AG20443 (cell line): ENCODE results near the gene VGLL4.
"Not testable (repeated sequence)": the region's sequence is repeated elsewhere in the genome, so short reads cannot be mapped to it uniquely, and the experiment has no call there.

Experiments used
- DNase-seq: peaks from one replicate; pipeline ENCODE4 v3.0.0; 2012; ENCODE audit warnings: low spot score, mixed read lengths

The VGLL4 gene, protein sequence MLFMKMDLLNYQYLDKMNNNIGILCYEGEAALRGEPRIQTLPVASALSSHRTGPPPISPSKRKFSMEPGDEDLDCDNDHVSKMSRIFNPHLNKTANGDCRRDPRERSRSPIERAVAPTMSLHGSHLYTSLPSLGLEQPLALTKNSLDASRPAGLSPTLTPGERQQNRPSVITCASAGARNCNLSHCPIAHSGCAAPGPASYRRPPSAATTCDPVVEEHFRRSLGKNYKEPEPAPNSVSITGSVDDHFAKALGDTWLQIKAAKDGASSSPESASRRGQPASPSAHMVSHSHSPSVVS

DNA sequence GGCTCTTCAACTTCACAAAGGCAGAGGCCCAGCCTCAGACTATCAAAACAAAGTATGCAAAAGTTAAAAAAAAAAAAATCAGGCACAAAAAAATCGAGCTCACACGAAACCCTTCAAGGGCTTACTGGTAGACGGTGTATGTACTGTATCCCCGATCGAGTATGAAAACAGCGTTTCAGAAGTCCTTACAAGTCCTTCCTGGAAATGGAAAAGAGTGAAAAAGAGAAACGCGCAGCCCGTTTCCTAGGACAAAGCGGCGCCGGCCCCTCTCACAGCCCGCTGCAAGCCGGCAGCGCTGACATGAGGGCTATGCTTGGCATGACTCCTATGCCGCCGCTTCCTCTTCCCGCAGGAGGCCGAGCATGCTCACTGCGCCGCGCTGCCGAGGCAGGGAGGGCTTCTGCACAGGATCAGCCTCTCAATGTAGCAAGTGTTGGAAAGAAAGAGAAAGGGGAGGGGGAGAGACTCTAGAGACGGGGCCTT is at the start of gene VGLL4:
TSS of gene VGLL4 (minus strand) at position 311 of the 483 bp plus-strand sequence. CDS start 397 bp downstream, outside the sequence.
- DNase-seq, result peak; percentile 91

DNA sequence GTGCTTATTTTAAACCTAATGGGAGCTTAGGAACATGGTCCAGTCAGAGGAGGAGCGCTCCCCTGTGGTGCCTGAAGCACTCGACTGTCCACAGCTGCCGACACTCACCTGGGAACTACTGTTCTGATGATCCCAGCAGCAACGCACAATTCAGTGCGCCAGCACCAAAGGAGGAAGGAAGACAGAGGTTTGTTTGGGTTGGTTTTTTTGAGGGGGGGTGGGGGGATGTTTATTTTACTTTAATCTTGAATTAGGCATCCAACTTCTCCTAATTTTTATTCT is 48.8 kb upstream of the VGLL4 start:
- DNase-seq, result no peak

DNA sequence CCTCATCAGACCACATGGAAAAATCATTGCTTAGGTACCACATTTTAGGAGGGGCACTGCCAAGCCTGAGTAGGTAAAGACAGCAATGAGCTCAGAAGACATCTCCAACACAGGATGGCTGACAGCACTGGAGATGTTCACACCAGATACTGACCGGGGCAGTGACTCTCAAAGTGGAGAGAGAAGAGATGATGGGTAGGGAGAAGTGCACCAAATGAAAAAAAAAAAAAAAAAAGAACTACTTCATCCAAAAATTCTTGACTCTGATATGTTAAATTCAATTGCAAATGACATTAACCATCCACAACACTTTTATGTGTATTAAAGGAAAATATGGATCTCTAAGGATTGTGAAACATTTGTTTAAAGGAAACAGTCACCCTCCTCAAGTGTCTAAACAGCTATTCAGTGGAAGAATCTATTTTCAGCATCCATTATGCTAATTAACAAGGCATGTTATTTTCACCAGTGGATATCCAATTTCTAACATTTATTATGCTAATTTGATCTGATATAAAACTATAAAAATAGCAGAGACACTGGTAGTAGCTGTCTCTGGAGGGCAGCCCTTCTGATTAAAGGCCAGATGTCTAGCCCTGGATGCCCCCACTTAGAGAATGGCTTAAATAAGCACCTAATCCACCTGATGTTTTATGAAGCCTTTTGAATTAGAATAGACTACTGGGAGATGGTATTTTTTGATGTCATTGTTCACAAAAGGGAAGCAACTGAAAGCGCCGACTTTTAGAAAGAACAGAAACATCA is 48.2 kb upstream of the VGLL4 start:
- no peak for DNase-seq

DNA sequence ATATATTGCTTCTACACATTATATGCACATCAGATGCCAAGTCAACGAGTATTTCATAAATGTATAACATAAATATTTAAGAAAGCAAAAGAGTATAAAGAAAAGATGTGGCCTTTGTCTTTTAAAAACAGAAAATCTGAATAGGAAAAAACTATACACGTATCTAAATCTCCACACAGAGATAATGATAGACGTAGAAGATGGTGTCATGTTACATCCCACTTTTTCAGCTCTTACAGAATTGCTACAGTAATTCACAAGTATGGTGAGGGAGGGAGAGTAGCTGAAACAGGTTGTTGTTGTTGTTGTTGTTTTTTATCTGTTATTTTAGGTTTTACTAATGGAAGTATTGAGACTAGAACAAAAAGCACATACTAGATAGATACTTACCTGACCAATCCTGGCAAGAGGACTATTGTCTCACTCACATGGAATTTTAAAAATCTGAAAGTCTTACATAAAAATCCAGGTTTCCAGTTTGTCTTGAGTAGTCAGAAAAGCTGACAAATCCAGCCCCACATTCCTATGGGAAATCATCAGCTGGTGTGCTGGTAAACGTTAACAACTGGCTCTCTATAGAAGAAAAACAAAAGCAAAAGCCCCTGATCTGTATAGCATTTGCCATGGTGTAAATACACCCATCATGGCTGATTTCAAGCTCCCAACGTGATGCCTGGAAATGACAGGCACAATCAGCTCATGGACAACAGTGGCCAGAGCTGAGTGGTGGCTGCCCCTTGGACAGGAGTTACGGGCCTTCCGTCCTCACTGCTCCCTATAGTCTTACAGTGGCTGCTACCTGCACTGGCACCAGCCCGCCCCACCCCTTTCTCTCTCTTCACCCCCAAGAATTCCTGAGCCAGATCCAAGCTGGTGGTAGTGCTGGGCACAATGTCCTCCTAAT is 47.4 kb upstream of the VGLL4 start:
- DNase-seq, result peak; percentile 28

DNA sequence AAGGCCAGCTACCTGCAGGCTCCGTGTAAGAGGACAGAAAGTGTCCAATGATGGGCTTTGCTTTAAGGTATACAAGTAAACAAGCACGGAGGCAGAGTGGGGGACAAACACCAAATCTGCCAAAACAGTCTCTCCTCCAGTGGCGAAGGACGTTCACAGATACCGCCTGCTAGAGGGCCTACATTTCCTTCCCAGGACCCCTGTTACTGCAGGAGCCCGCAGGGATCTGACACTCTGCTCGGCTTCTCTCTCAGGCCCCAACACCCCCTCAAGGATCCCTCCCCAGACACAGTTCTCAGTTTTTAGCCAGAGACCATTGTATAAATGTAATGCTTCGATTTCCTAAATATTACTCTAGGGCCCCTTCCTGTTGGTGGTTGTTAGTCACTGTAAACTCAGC is 46.0 kb upstream of the VGLL4 start:
- DNase-seq, result no peak

DNA sequence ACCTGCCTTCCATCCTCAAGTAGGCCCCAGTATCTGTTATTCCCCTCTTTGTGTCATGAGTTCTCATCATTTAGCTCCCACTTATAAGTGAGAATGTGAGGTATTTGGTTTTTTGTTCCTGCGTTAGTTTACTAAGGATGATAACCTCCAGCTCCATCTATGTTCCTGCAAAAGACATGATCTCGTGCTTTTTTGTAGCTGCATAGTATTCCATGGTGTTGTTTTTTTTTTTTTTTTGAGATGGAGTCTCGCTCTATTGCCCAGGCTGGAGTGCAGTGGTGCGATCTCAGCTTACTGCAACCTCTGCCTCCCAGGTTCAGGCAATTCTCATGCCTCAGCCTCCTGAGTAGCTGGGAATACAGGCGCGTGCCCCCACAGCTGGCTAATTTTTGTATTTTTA is 41.3 kb upstream of the VGLL4 start:
- not testable (repeated sequence) for DNase-seq

DNA sequence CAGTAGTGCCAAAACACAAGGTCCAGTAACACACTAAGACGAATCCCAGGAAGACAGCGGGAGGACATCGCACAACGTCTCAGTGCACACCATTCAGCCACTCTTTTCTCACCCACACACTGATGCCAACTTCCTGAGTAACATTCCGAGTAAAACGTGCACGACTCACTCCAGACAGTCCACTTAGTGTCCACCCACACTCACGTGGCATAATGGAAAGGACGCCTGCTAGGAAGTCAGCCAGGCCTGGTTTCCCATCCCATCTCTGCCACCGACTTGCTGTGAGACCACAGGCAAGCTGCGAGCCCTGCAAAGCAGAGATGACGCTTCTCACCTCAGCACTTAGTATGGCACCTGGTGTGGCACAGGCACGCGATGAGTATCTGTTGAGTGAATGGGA is 36.8 kb upstream of the VGLL4 start:
- no peak for DNase-seq

DNA sequence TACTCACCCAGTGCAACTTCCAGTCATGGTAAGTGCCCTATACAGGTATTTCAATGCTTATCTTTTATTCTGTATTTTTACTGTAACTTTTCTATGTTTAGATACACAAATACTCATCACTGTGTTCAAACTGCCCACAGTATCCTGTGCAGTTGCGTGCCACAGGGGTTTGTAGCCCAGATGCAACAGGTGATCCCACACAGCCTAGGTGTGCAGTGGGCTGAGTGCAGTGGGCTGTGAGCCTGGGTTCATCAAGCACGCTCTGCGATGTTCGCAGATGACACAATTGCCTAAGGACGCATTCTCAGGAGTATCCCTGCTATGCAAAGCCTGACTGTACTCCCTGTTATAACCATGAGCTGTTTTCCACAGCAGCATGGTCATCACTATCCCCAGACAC is 36.2 kb upstream of the VGLL4 start:
- DNase-seq, result no peak

DNA sequence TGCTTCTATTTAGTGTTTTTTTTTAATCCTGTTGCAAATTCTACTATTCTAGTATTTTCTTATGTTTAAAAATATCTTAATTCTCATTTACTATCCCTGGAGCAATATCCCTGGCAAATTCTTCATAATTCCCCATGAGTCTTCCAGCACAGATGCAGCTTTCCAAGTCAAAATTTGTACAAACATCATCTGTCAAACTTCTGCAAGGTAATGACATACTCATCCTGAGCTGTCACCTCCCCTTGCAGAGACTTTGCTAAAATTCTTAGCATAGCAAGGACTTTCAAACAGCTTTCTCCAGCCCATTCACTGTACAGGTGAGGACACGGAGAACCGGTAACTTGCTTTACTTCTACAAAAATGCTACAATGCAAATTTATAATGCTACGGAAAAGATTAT is 28.6 kb upstream of the VGLL4 start:
- DNase-seq, result no peak

DNA sequence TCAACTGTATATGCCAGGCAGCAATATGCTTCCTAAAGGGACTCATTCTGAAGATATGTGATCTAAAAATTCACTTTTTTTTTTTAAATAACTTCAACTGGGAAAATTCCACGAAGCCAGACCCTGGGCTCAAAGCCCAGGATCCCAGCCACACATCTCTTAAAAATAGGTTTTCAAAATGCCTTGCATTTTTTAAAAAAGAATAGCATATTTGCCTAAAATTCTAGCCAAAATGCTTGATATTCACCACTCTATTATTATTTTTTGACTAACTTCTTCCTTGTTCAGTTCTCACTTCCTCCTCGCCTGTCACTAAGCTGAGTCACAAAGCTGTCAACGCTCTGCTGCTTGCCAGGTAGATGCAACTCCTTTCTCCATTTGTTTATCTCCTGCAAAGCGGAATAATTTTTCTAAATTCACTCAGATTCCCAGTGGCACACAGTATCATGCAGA is 28.0 kb upstream of the VGLL4 start:
- peak; percentile 73 for DNase-seq

DNA sequence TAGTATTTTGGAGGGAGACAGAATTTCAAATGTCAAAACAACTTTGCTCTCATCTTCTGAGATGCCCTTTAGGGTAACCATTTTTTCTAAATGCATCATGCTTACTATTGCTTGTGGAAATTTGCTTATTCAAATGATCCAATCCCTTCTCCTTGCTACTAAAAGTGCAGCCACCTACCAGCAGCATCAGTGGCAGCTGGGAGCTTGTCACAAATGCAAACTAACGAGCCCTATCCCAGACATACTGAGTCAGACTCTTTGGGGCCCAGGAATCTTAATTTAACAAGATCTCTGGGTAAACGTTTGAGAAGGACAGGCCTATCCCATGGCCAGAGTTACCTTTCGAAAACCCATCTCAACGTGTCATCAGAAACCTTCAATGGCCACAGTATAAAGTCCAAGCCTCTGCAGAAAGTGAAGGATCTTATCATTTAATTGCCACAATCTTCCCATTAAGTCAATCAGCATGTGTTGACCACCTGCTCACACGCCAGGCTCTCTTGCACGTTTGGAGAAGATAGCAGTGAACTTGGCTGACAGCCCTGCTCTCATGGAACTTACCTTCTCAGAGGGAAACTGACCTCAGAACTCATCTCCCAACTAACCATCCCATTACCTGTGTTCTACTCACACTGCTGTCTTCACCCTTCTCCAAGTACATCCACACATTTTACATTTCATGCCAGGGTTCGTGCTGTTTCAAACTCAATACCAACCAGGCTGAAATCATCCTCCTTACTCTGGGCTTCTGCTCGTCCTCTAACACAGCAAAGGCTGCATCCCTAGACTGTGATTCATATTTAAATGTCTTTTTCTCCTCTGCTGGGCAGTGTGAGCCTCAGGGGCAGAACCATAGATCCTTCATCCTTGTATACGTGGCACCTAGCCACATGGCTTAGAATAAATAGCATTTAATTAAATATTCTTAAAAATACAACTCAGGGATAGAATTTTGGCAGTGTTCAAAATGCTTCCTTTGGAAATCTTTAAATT is 24.8 kb upstream of the VGLL4 start:
- DNase-seq, result peak; percentile 37

DNA sequence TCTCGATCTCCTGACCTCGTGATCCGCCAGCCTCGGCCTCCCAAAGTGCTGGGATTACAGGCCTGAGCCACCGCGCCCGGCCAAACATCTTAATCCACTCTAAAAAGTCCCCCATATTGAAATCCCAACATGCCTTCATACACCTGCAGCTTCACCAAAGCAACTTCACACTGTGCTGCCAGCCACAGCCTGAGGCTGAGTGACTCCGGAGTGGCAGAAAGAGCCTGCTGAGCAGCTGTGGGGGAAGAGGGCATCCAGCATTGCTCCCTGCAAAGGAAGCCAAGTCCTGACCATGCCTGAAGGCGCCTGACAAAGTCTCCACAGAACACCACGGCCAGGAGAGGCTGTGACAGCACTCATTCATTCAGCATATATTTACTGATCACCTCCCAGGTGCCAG is 21.6 kb upstream of the VGLL4 start:
- DNase-seq, result no peak

DNA sequence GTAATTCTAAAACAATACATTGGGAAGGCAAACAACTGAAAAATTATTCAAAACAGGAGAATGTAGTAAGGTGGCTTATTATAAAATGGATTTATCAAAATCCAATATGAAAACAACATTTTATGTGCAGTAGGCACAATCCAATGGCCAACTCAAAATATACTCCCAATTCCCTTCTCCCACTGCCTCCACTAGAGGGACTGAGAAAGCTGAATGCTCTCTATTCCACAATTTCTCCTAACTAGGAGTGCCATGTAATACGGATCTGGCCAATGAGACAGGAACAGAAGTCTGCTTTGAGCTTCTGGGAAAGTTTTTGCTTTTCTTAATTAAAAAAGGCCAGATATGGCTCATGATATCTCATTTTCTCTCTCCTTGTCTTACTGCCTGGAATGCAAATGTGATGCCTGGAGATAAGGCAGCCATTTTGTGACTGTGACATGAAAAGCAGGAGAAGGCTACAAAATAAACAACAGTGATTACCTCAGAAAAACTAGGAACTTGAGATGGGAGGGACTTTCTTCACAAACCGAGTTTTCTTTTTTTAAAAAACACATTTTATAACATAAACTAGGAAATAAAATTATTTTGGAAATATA is 18.8 kb upstream of the VGLL4 start:
- no peak for DNase-seq

DNA sequence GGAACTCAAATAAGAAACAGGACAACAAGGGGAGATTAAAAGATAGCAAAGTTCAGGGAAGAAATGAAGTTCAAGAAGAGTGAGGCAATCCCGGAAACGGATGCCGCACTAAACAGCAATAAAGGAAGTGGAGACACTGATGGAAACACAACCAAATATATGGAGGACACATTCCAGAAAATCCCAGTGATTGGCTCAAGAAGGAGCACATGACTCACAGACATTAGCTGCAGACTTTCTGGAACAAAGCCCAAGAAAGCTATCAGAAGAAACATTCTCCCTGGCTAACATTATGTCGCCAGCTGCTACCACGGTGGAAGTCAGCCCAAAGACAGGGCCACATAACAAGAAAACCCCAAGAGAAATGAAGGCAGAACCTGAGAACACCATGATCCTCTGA is 18.1 kb upstream of the VGLL4 start:
- DNase-seq, result peak; percentile 44

DNA sequence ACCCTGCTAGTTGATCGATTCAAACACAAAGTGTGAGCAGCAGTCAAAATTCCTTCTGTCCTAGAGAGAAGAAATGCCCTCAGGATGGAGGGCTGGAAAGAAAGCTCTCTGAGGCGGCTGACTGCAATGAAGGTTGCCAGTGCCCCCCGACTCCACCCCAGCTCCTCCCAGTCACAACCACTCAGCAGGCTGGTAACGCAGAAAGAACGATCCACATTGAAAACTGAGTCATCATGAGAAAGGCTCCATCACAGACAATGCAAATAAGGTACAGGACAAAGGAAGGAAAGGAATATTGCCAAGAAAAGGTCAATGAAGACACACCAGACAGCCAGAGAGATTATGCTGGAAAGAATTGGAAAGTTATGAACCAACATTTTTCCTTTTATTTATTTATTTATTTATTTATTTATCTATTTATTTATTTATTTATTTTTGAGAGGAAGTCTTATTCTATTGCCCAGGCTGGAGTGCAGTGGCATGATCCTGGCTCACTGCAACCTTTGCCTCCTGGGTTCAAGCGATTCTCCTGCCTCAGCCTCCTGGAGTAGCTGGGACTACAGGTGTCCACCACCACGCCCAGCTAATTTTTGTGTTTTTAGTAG is 17.4 kb upstream of the VGLL4 start:
- DNase-seq, result no peak

DNA sequence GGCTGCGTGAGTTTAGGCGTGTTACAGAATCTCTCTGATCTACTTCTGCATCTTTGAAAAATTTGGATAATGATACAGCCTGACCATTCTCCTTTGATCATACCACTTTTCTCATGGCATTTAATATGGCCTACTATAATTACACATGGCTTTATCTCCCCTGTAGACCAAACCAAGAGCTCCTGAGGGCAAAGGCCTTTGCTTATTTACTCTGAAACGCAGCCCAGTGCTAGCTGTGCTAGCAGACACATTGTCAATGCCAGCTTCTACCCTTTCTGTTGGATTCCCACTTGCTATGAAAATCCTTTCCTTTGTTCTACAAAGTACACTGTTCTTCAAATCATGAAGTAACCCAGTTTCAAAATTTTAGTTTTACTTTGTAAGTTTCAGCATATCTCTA is 16.5 kb upstream of the VGLL4 start:
- DNase-seq, result no peak

DNA sequence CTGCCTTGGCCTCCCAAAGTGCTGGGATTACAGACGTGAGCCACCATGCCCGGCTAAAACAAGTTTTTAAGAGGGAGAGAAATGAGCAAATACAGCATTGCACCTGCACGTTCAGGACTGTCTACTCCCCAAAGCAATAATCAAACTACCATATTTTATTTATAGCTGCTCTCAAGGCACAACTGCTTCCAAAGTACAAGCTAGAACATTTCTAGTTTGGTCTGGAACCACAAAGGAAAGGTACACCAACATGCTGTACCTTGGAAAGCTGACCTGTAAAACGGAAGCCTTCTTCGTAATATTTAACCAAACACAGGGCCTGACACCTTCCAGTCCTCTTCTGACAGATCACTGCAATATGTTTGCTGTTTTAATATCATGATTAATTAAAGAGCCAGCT is 14.5 kb upstream of the VGLL4 start:
- no peak for DNase-seq

DNA sequence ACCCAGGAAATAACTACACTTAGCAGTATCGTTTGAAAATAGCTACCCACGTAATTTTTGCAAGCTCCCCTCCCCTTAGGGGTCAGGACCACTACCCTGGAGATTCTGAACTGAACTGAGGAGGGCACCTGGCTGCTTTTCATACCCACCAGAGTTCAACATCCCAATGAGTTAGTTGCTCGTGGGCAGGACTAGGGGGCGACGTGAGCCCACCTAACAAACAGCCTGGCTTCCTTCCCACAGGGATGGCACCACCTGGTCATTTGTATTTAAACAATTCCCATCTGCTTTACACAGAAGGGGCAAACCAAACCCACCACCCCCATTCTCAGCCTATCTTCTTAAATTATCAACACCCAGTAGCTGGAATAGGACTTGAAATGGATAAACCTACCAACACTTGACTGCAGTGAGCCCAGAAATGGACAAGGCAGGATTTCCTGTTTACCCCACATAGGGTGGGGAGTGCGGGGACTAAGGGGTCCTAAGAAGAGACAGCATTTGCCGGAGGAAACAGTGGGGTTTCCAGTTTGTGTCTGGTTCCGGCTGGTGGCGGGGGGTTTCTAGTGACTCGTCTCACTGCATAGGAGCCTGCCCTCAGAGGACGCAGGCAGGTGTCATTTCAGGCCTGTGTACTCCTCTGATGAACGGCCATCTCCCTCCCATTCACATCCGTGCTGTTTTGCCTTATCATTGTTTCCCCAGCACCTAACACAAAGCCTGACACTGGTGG is 11.6 kb upstream of the VGLL4 start:
- DNase-seq, result no peak

DNA sequence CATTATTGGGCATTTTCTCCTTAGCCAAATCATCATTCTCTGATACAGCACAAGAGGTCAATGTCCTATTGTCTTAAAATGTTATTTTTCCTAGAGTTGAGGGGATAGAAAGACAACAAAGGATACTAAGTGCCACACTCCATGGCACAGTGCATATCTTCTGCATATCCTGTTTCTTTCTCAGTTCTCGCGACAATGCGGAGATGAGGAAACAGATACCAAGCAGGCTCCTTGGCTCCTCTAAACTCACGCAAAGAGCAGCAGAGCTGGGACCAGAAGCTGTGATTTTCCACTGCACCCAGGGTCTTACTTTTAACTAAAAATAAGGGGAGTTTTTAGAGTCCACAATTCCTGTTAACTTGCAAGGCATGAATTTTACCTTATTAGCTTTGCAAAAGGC is 10.5 kb upstream of the VGLL4 start:
- no peak for DNase-seq
